CD4-positive, alpha-beta memory T cell (primary cell): ENCODE measurements around the gene PLD5. TPM values are rescaled to one million over a fixed set of nuclear protein-coding genes. Genes with fewer than 3 reads are reported as not detected.
"Not testable (repeated sequence)": the region's sequence is repeated elsewhere in the genome, so short reads cannot be mapped to it uniquely, and the experiment has no call there.

Experiments
- CTCF ChIA-PET: fragments of 350-600 bp; sonication (Branson Sonifier 250); formaldehyde crosslinking; loops from one replicate; lab custom pipeline; 2021; ENCODE audit warnings: inconsistent platforms; ENCODE audit not compliant: partially characterized antibody; lab: Charles Lee
- POLR2A ChIA-PET: fragments of 350-600 bp; sonication (Branson Sonifier 250); formaldehyde crosslinking; loops from one replicate; lab custom pipeline; 2021; ENCODE audit not compliant: partially characterized antibody; lab: Charles Lee
- DNase-seq, 5 donors: peaks; one replicate each; pipeline versions ENCODE4 v3.0.0 to v3.0.0-alpha.2; 2020 to 2022; ENCODE audit warnings: mixed read lengths in 1 of 5
- H3K27ac ChIP-seq: one replicate; pipeline ENCODE4 v1.7.0; 2013; ENCODE audit warnings: low read depth, low read length
- H3K27me3 ChIP-seq: 2 replicates; pipeline ENCODE4 v1.7.0; 2013; ENCODE audit warnings: mild to moderate bottlenecking, low read length, moderate library complexity; ENCODE audit not compliant: insufficient read depth
- H3K36me3 ChIP-seq: 2 replicates; pipeline ENCODE4 v1.7.0; 2013; ENCODE audit warnings: mild to moderate bottlenecking, low read length, moderate library complexity; ENCODE audit not compliant: insufficient read depth
- H3K4me1 ChIP-seq: 2 replicates; pipeline ENCODE4 v1.7.0; 2013; ENCODE audit warnings: mild to moderate bottlenecking, low read length, moderate library complexity; ENCODE audit not compliant: insufficient read depth
- H3K4me3 ChIP-seq, 2 donors: one replicate each; pipeline ENCODE4 v1.7.0; 2013; ENCODE audit warnings: low read length in 2 of 2, mild to moderate bottlenecking in 1 of 2
- H3K9me3 ChIP-seq, 2 donors: one replicate each; pipeline ENCODE4 v1.7.0; 2013; ENCODE audit warnings: low read length in 2 of 2, control low read depth in 1 of 2; ENCODE audit not compliant: control insufficient read depth in 1 of 2
- H3K27ac Mint-ChIP-seq, 7 donors: one replicate each; pipeline ENCODE4 v1.8.0; 2020 to 2021; ENCODE audit warnings: mixed read lengths in 7 of 7, mild to moderate bottlenecking in 6 of 7, inconsistent platforms in 3 of 7, moderate library complexity in 3 of 7
- H3K27me3 Mint-ChIP-seq, 2 donors: one replicate each; pipeline ENCODE4 v1.8.0; 2020 to 2021; ENCODE audit warnings: mixed read lengths in 2 of 2
- H3K36me3 Mint-ChIP-seq, 2 donors: one replicate each; pipeline ENCODE4 v1.8.0; 2020 to 2021; ENCODE audit warnings: mixed read lengths in 2 of 2, inconsistent platforms in 1 of 2, mild to moderate bottlenecking in 1 of 2
- H3K4me1 Mint-ChIP-seq, 4 donors: one replicate each; pipeline ENCODE4 v1.8.0; 2020 to 2021; ENCODE audit warnings: mixed read lengths in 4 of 4, mild to moderate bottlenecking in 1 of 4
- H3K4me3 Mint-ChIP-seq, 8 donors: one replicate each; pipeline ENCODE4 v1.8.0; 2020 to 2021; ENCODE audit warnings: mixed read lengths in 8 of 8, mild to moderate bottlenecking in 7 of 8, moderate library complexity in 6 of 8, inconsistent platforms in 3 of 8
- H3K9me3 Mint-ChIP-seq, 8 donors: one replicate each; pipeline ENCODE4 v1.8.0; 2020 to 2021; ENCODE audit warnings: mixed read lengths in 8 of 8, mild to moderate bottlenecking in 5 of 8, inconsistent platforms in 3 of 8, moderate library complexity in 1 of 8
- intact Hi-C: fragments of 100-400 bp; cut with micrococcal nuclease; formaldehyde crosslinking; loops from one replicate; pipeline ENCODE4 v1.15.1; 2023
- polyA plus RNA-seq, 2 donors: library from polyadenylated mRNA; unstranded; fragments of 300-500 nt; fragmentation: Illumina TruSeq; gene quantifications; one replicate each; pipeline ENCODE4 v1.2.3, GENCODE V29; 2021
- total RNA-seq, 2 experiments: library from RNA; stranded (reverse); gene quantifications; one replicate each; pipeline ENCODE4 v1.2.3, GENCODE V29; 2021

Gene PLD5
- total and polyA plus RNA-seq, 4 experiments from 2014 or later = not detected

GRCh38 chr1:242327381-242327780 lies 197.1 kb downstream of the PLD5 start:
- intact Hi-C loops, H3K9me3 Mint-ChIP-seq, CTCF ChIA-PET, H3K4me3 Mint-ChIP-seq, H3K4me3 ChIP-seq, H3K4me1 ChIP-seq, H3K27me3 ChIP-seq, DNase-seq, POLR2A ChIA-PET, H3K36me3 ChIP-seq, H3K9me3 ChIP-seq, H3K27ac Mint-ChIP-seq, H3K27ac ChIP-seq, H3K36me3 Mint-ChIP-seq, H3K4me1 Mint-ChIP-seq, H3K27me3 Mint-ChIP-seq: not testable (repeated sequence)

GRCh38 chr1:242321981-242322380 lies 202.5 kb downstream of the PLD5 start:
- H3K9me3 Mint-ChIP-seq, H3K4me3 Mint-ChIP-seq, H3K36me3 Mint-ChIP-seq, H3K27me3 Mint-ChIP-seq, H3K4me1 ChIP-seq, H3K4me3 ChIP-seq, POLR2A ChIA-PET, H3K9me3 ChIP-seq, H3K36me3 ChIP-seq, H3K27ac Mint-ChIP-seq, H3K27ac ChIP-seq, H3K4me1 Mint-ChIP-seq, CTCF ChIA-PET, H3K27me3 ChIP-seq, intact Hi-C loops, DNase-seq: not testable (repeated sequence)

- intact Hi-C loops = no loop called here
- no peak overlapping the region for H3K27ac ChIP-seq
- no peak overlapping the region for H3K4me3 ChIP-seq
- no peak for DNase-seq
- H3K4me1 ChIP-seq = no peaks in the 10 kb centered on the region
- peaks cover 1 to 2% of the 10 kb centered on the region in 2 donors for H3K27me3 Mint-ChIP-seq
- ChIA-PET POLR2A (no interaction called here), CTCF (no interaction called here)
- no peaks in the 10 kb centered on the region for H3K9me3 ChIP-seq
- H3K27ac Mint-ChIP-seq = no peak overlapping the region
- no peaks in the 10 kb centered on the region for H3K36me3 Mint-ChIP-seq
- no peak overlapping the region for H3K4me3 Mint-ChIP-seq
- no peaks in the 10 kb centered on the region for H3K27me3 ChIP-seq
- no peaks in the 10 kb centered on the region for H3K4me1 Mint-ChIP-seq
- peaks cover 0 to 6% (median 0%) of the 10 kb centered on the region in 8 donors for H3K9me3 Mint-ChIP-seq
- no peaks in the 10 kb centered on the region for H3K36me3 ChIP-seq
These were observed 206.4 kb downstream of the PLD5 start for GRCh38 chr1:242318140-242318539.

GRCh38 chr1:242314865-242315264 lies 209.6 kb downstream of the PLD5 start:
- H3K9me3 ChIP-seq, DNase-seq, H3K4me1 Mint-ChIP-seq, H3K4me3 Mint-ChIP-seq, CTCF ChIA-PET, POLR2A ChIA-PET, H3K27me3 ChIP-seq, H3K4me1 ChIP-seq, H3K9me3 Mint-ChIP-seq, H3K36me3 Mint-ChIP-seq, H3K4me3 ChIP-seq, intact Hi-C loops, H3K27me3 Mint-ChIP-seq, H3K36me3 ChIP-seq, H3K27ac Mint-ChIP-seq, H3K27ac ChIP-seq: not testable (repeated sequence)

- H3K4me1 Mint-ChIP-seq, H3K36me3 ChIP-seq, H3K27ac ChIP-seq, POLR2A ChIA-PET, H3K9me3 Mint-ChIP-seq, DNase-seq, intact Hi-C loops, H3K4me1 ChIP-seq, H3K9me3 ChIP-seq, CTCF ChIA-PET, H3K27ac Mint-ChIP-seq, H3K36me3 Mint-ChIP-seq, H3K27me3 Mint-ChIP-seq, H3K4me3 Mint-ChIP-seq, H3K27me3 ChIP-seq, H3K4me3 ChIP-seq: not testable (repeated sequence)
These were observed 210.3 kb downstream of the PLD5 start for GRCh38 chr1:242314085-242314649.

GRCh38 chr1:242308681-242309080 lies 215.8 kb downstream of the PLD5 start:
- H3K27ac Mint-ChIP-seq, H3K27me3 ChIP-seq, H3K36me3 ChIP-seq, H3K4me1 Mint-ChIP-seq, H3K4me3 ChIP-seq, H3K27ac ChIP-seq, H3K9me3 ChIP-seq, H3K4me3 Mint-ChIP-seq, DNase-seq, H3K9me3 Mint-ChIP-seq, intact Hi-C loops, H3K4me1 ChIP-seq, H3K36me3 Mint-ChIP-seq, CTCF ChIA-PET, POLR2A ChIA-PET, H3K27me3 Mint-ChIP-seq: not testable (repeated sequence)

- H3K4me1 Mint-ChIP-seq, H3K4me3 ChIP-seq, H3K4me1 ChIP-seq, H3K9me3 ChIP-seq, H3K36me3 Mint-ChIP-seq, H3K4me3 Mint-ChIP-seq, H3K27me3 Mint-ChIP-seq, H3K27ac ChIP-seq, H3K9me3 Mint-ChIP-seq, CTCF ChIA-PET, H3K27ac Mint-ChIP-seq, DNase-seq, H3K36me3 ChIP-seq, intact Hi-C loops, H3K27me3 ChIP-seq, POLR2A ChIA-PET: not testable (repeated sequence)
These were observed 230.7 kb downstream of the PLD5 start for GRCh38 chr1:242293781-242294180.

GRCh38 chr1:242288067-242288466 lies 236.4 kb downstream of the PLD5 start:
- H3K9me3 Mint-ChIP-seq, POLR2A ChIA-PET, H3K27ac Mint-ChIP-seq, H3K4me1 ChIP-seq, intact Hi-C loops, DNase-seq, H3K27me3 ChIP-seq, H3K4me1 Mint-ChIP-seq, CTCF ChIA-PET, H3K4me3 Mint-ChIP-seq, H3K36me3 Mint-ChIP-seq, H3K9me3 ChIP-seq, H3K27ac ChIP-seq, H3K4me3 ChIP-seq, H3K36me3 ChIP-seq, H3K27me3 Mint-ChIP-seq: not testable (repeated sequence)
